PC-3 (cell line): Measurements from ENCODE around the gene P2RX1. TPM values are rescaled to one million over a fixed set of nuclear protein-coding genes. Genes with fewer than 3 reads are reported as not detected.
"Not testable (repeated sequence)": the region's sequence is repeated elsewhere in the genome, so short reads cannot be mapped to it uniquely, and the experiment has no call there.

Experiments used
- ATAC-seq: fragments of 200-7000 bp; cut with Tn5 transposase; 2 replicates; pipeline ENCODE4 v1.9.1; 2020; ENCODE audit warnings: mild to moderate bottlenecking, moderate library complexity
- BruUV-seq: library from RNA; stranded (reverse); fragments of 400-500 nt; replicated peaks from 2 replicates; lab custom pipeline; 2021; lab: Mats Ljungman, UMichigan
- CTCF ChIA-PET: fragments of 300-600 bp; sonication (Branson Sonifier 250); formaldehyde crosslinking; loops from one replicate; lab custom pipeline; 2022; ENCODE audit warnings: antibody characterized with exemption; lab: Charles Lee
- POLR2A ChIA-PET: fragments of 300-600 bp; sonication (Branson Sonifier 250); formaldehyde crosslinking; loops from one replicate; lab custom pipeline; 2022; ENCODE audit warnings: antibody characterized with exemption; ENCODE audit not compliant: unreplicated experiment; lab: Charles Lee
- DNase-seq: peaks from one replicate; pipeline ENCODE4 v3.0.0-alpha.2; 2015
- H2AFZ ChIP-seq: fragments of 300-600 bp; sonication (generic); 2 replicates; pipeline ENCODE4 v1.6.0; 2016; ENCODE audit warnings: antibody characterized with exemption, low read length
- H3F3A ChIP-seq: fragments of 300-600 bp; sonication (generic); one replicate; pipeline ENCODE4 v1.6.0; 2017; ENCODE audit warnings: antibody characterized with exemption, low read length, control low read depth, mild to moderate bottlenecking; ENCODE audit not compliant: unreplicated experiment
- H3K27ac ChIP-seq: fragments of 300-600 bp; sonication (generic); 2 replicates; pipeline ENCODE4 v1.5.1; 2016; ENCODE audit warnings: mild to moderate bottlenecking, low read length
- H3K27me3 ChIP-seq: fragments of 300-600 bp; sonication (generic); 2 replicates; pipeline ENCODE4 v1.6.1; 2016; ENCODE audit warnings: low read length, mixed read lengths
- H3K36me3 ChIP-seq: fragments of 300-600 bp; sonication (generic); 2 replicates; pipeline ENCODE4 v1.6.1; 2016; ENCODE audit warnings: low read depth, mixed run types, low read length, mixed read lengths
- H3K4me1 ChIP-seq: fragments of 300-600 bp; sonication (generic); 2 replicates; pipeline ENCODE4 v1.5.1; 2016; ENCODE audit warnings: low read length; ENCODE audit not compliant: insufficient read depth
- H3K4me2 ChIP-seq: fragments of 300-600 bp; sonication (generic); 2 replicates; pipeline ENCODE4 v1.6.0; 2016; ENCODE audit warnings: low read length
- H3K4me3 ChIP-seq: fragments of 300-600 bp; sonication (generic); 2 replicates; pipeline ENCODE4 v1.5.1; 2016; ENCODE audit warnings: mild to moderate bottlenecking, low read length, mixed read lengths
- H3K79me2 ChIP-seq: fragments of 300-600 bp; sonication (generic); 2 replicates; pipeline ENCODE4 v1.6.1; 2017; ENCODE audit warnings: low read length, mixed read lengths
- H3K9ac ChIP-seq: fragments of 300-600 bp; sonication (generic); 2 replicates; pipeline ENCODE4 v1.6.0; 2016; ENCODE audit warnings: mild to moderate bottlenecking, low read length
- H3K9me2 ChIP-seq: fragments of 300-600 bp; sonication (generic); replicated peaks from 2 replicates; pipeline ENCODE4 v1.6.1; 2016; ENCODE audit warnings: mixed run types, low read length, mixed read lengths
- H3K9me3 ChIP-seq: fragments of 300-600 bp; sonication (generic); 2 replicates; pipeline ENCODE4 v1.6.1; 2016; ENCODE audit warnings: low read length, mixed read lengths
- H4K20me1 ChIP-seq: fragments of 300-600 bp; sonication (generic); 2 replicates; pipeline ENCODE4 v1.6.1; 2016; ENCODE audit warnings: low read length, mixed read lengths
- EZH2 ChIP-seq: fragments of 300-600 bp; sonication (generic); IDR thresholded peaks from one replicate; pipeline ENCODE4 v1.6.1; 2017; ENCODE audit warnings: antibody characterized with exemption, mild to moderate bottlenecking, low read length; ENCODE audit not compliant: unreplicated experiment
- EZH2phosphoT487 ChIP-seq: fragments of 300-600 bp; sonication (generic); IDR thresholded peaks from 2 replicates; pipeline ENCODE4 v1.6.1; 2018; ENCODE audit warnings: mild to moderate bottlenecking, antibody characterized with exemption, low read length, borderline replicate concordance
- intact Hi-C: fragments of 100-400 bp; cut with micrococcal nuclease; formaldehyde crosslinking; loops from 2 replicates; pipeline ENCODE4 v1.9.0; 2023
- total RNA-seq: library from RNA; depleted of rRNA; stranded (reverse); fragments of >200 nt; gene quantifications from 2 replicates; pipeline ENCODE4 v1.2.3, GENCODE V29; 2014
- TF ChIP-seq, protein P1 (sequence below): fragments of 300-600 bp; sonication (generic); conservative IDR thresholded peaks from 2 replicates; pipeline ENCODE4 v1.5.1; 2017; ENCODE audit warnings: antibody characterized with exemption, low read depth, mild to moderate bottlenecking, low read length

Gene P2RX1
- total RNA-seq, 1 experiment from 2014 or later: not detected

DNA sequence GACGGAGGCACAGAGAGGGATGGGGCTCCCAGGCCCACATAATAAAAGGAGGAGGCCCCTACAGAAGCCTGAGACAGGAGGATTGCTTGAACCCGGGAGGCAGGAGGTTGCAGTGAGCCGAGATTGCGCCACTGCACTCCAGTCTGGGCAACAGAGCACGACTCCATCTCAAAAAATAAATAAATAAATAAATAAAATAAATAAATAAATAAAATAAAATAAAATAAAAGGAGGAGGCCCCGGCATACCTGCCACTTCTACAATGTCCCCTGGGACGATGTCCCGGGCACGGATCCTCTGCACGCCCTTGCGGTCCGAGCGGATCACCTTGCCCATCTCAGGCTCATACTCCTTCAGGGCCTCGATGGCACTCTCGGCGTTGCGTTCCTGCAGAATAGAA is 34.7 kb upstream of the P2RX1 start:
- Histone ChIP-seq H3K9me3 (no peaks in the 10 kb centered on the region), H4K20me1 (no peaks in the 10 kb centered on the region), H3K4me2 (no peak overlapping the region), H3K9me2 (no peaks in the 10 kb centered on the region), H3K27me3 (no peaks in the 10 kb centered on the region), H3K4me1 (peaks cover 7% of the 10 kb centered on the region; the same call in 1 of the 2 replicates), H2AFZ (no peak overlapping the region), H3K9ac (no peak overlapping the region), H3K36me3 (no peaks in the 10 kb centered on the region), H3F3A (no peaks in the 10 kb centered on the region), H3K4me3 (no peak overlapping the region), H3K27ac (no peak overlapping the region), H3K79me2 (no peaks in the 10 kb centered on the region)
- ChIA-PET POLR2A (no interaction called here), CTCF (no interaction called here)
- TF ChIP-seq EZH2: no peak
- no peak for TF ChIP-seq EZH2phosphoT487
- TF ChIP-seq, protein P1, sequence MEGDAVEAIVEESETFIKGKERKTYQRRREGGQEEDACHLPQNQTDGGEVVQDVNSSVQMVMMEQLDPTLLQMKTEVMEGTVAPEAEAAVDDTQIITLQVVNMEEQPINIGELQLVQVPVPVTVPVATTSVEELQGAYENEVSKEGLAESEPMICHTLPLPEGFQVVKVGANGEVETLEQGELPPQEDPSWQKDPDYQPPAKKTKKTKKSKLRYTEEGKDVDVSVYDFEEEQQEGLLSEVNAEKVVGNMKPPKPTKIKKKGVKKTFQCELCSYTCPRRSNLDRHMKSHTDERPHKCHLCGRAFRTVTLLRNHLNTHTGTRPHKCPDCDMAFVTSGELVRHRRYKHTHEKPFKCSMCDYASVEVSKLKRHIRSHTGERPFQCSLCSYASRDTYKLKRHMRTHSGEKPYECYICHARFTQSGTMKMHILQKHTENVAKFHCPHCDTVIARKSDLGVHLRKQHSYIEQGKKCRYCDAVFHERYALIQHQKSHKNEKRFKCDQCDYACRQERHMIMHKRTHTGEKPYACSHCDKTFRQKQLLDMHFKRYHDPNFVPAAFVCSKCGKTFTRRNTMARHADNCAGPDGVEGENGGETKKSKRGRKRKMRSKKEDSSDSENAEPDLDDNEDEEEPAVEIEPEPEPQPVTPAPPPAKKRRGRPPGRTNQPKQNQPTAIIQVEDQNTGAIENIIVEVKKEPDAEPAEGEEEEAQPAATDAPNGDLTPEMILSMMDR: no peak
- DNase-seq: no peak
- no peak for ATAC-seq
- intact Hi-C loops: no loop called here
- BruUV-seq: no TSS peak

DNA sequence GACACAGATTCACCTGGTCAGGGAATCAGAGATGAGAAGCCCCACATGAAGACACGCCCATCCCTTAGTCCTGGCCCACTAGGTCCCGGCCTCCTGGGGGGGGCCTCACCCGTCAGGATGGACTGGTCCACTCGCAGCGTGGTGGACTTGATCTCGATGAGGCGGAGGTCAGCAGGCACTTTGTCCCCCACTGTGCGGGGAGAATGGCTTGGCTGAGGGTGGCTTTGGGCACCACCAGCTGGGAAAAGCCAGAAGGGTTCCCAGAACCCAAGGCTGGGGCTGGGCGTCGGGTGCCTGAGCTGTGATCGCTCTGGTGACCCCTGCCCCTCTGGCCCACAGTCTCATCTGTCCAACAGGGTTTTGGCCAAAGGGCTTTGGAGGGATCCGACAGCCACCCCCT is 34.3 kb upstream of the P2RX1 start:
- Histone ChIP-seq H3K4me1 (peaks cover 7% of the 10 kb centered on the region; the same call in 1 of the 2 replicates), H3K9me3 (no peaks in the 10 kb centered on the region), H3K4me3 (no peak overlapping the region), H3K27me3 (no peaks in the 10 kb centered on the region), H3K27ac (no peak overlapping the region), H4K20me1 (no peaks in the 10 kb centered on the region), H3K79me2 (no peaks in the 10 kb centered on the region), H3K36me3 (no peaks in the 10 kb centered on the region), H3K4me2 (no peak overlapping the region), H3K9me2 (no peaks in the 10 kb centered on the region), H2AFZ (no peak overlapping the region), H3K9ac (no peak overlapping the region), H3F3A (no peaks in the 10 kb centered on the region)
- TF ChIP-seq, protein P1: no peak
- no peak for TF ChIP-seq EZH2phosphoT487
- TF ChIP-seq EZH2: no peak
- ChIA-PET POLR2A (no interaction called here), CTCF (no interaction called here)
- no TSS peak for BruUV-seq
- ATAC-seq: no peak
- intact Hi-C loops: no loop called here
- no peak for DNase-seq

DNA sequence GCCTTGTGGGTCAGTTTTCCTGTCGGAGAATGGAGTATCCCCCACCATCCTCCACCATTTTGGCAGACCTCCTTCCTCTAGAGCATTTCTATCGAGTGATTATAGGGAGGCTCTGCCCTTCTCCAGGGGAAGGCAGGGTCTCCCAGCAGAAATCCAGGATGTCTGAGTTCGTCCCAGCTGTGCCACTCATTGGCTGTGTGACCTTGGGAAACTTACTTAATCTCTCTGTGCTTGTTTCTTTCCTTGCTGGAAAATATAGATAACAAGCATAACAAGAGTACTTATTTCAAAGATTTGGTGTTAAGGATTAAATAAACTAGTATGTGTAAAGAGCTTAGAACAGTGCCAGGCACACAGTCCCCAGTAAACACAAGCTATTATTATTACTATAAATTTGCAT is 33.2 kb upstream of the P2RX1 start:
- Histone ChIP-seq H3K4me1 (peaks cover 7% of the 10 kb centered on the region; the same call in 1 of the 2 replicates), H3K4me2 (no peak overlapping the region), H4K20me1 (no peaks in the 10 kb centered on the region), H3K27me3 (no peaks in the 10 kb centered on the region), H3K36me3 (no peaks in the 10 kb centered on the region), H3K79me2 (no peaks in the 10 kb centered on the region), H3K9me3 (no peaks in the 10 kb centered on the region), H3K27ac (no peak overlapping the region), H3K9ac (no peak overlapping the region), H3K9me2 (no peaks in the 10 kb centered on the region), H3K4me3 (no peak overlapping the region), H2AFZ (no peak overlapping the region), H3F3A (no peaks in the 10 kb centered on the region)
- BruUV-seq: no TSS peak
- intact Hi-C loops: no loop called here
- no peak for DNase-seq
- ATAC-seq: no peak
- ChIA-PET POLR2A (no interaction called here), CTCF (no interaction called here)
- TF ChIP-seq, protein P1: no peak
- no peak for TF ChIP-seq EZH2phosphoT487
- TF ChIP-seq EZH2: no peak

DNA sequence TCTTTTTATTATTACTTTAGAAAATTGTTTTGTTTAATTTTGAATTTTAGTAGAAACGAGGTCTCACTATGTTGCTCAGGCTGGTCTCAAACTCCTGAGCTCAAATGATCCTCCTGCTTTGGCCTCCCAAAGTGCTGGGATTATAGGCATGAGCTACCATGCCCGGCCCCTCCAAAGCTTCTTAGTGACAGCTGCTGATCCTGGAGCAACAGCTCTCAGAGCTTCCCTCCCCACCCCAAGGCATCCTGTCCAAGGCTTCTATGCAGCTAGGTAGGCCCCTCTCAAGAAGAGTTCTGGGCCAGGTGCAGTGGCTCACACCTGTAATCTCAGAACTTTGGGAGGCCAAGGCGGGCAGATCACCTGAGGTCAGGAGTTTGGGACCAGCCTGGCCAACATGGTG is 32.3 kb upstream of the P2RX1 start:
- H3K79me2 ChIP-seq, H4K20me1 ChIP-seq, H3K36me3 ChIP-seq, H3K4me2 ChIP-seq, H2AFZ ChIP-seq, intact Hi-C loops, H3K9me2 ChIP-seq, CTCF ChIA-PET, H3K4me1 ChIP-seq, ATAC-seq, BruUV-seq, H3K4me3 ChIP-seq, DNase-seq, H3F3A ChIP-seq, H3K9me3 ChIP-seq, H3K27me3 ChIP-seq, H3K9ac ChIP-seq, POLR2A ChIA-PET, H3K27ac ChIP-seq: not testable (repeated sequence)
